HepG2 (cell line): Measurements from ENCODE around the gene DUSP5. TPM values are rescaled to one million over a fixed set of nuclear protein-coding genes. Genes with fewer than 3 reads are reported as not detected.

Experiments
- ATAC-seq: fragments of 200-7000 bp; cut with Tn5 transposase; 3 replicates; pipeline ENCODE4 v1.9.1; 2020; ENCODE audit warnings: mild to moderate bottlenecking, moderate library complexity
- BruUV-seq: library from RNA; stranded (reverse); fragments of 400-500 nt; replicated peaks from 2 replicates; lab custom pipeline; 2021; lab: Mats Ljungman, UMichigan
- CTCF ChIA-PET: fragments of 300-600 bp; formaldehyde crosslinking; extraction: SDS; loops from one replicate; lab custom pipeline; 2021; ENCODE audit warnings: low total read pairs, inconsistent platforms, low intra/inter-chr PET ratio; lab: Yijun Ruan, JAX
- POLR2A ChIA-PET: fragments of 350-600 bp; sonication (Branson Sonifier 250); formaldehyde crosslinking; loops from one replicate; lab custom pipeline; 2020; ENCODE audit warnings: antibody characterized with exemption, inconsistent platforms; lab: Yijun Ruan, JAX
- DNase-seq: peaks from one replicate; pipeline ENCODE4 v3.0.0-alpha.2; 2015; ENCODE audit warnings: low spot score
- FAIRE-seq: peaks from 3 replicates; lab custom pipeline; 2011; peaks lifted over from hg19 to GRCh38; lab: Jason Lieb, UNC
- H2AFZ ChIP-seq: one replicate; pipeline ENCODE4 v1.6.1; 2011; ENCODE audit warnings: low read length, inconsistent platforms
- H3K27ac ChIP-seq: fragments of 300-600 bp; 3 replicates; pipeline ENCODE4 v1.8.0; 2011; ENCODE audit warnings: mixed run types, mild to moderate bottlenecking, mixed read lengths, low read length, inconsistent platforms; ENCODE audit not compliant: insufficient read depth; ENCODE audit errors: extremely low read length
- H3K27me3 ChIP-seq, 2 experiments: fragments of 200-600 bp in 1 of 2; 2 replicates in 1 of 2; 3 replicates in 1 of 2; pipeline versions ENCODE4 v1.6.0 to v1.8.0; 2011; ENCODE audit warnings: low read length in 2 of 2, mild to moderate bottlenecking in 2 of 2, moderate library complexity in 2 of 2, inconsistent platforms in 1 of 2; ENCODE audit not compliant: insufficient read depth in 2 of 2, control insufficient read depth in 1 of 2
- H3K36me3 ChIP-seq, 2 experiments: fragments of 200-600 bp in 1 of 2; replicated peaks in 1 of 2; 2 replicates in 1 of 2; 3 replicates in 1 of 2; pipeline versions ENCODE4 v1.5.1 to v1.8.0; 2011; ENCODE audit warnings: low read length in 2 of 2, inconsistent platforms in 1 of 2; ENCODE audit not compliant: insufficient read depth in 2 of 2, control insufficient read depth in 1 of 2
- H3K4me1 ChIP-seq: 2 replicates; pipeline ENCODE4 v1.5.1; 2012; ENCODE audit warnings: low read length, inconsistent platforms; ENCODE audit not compliant: insufficient read depth
- H3K4me2 ChIP-seq: 2 replicates; pipeline ENCODE4 v1.6.0; 2011; ENCODE audit warnings: low read depth, low read length, inconsistent platforms
- H3K4me3 ChIP-seq, 3 experiments: fragments of 200-600 bp in 1 of 3; sonication (generic), shearing (Covaris generic) in 1 of 3; replicated peaks in 1 of 3; 2 replicates each; pipeline ENCODE4 v1.5.1; 2011 to 2016; ENCODE audit warnings: low read length in 3 of 3, inconsistent platforms in 2 of 3, low read depth in 2 of 3, mild to moderate bottlenecking in 2 of 3, control low read depth in 1 of 3, mixed read lengths in 1 of 3; ENCODE audit not compliant: insufficient read depth in 1 of 3
- H3K79me2 ChIP-seq: one replicate; pipeline ENCODE4 v1.6.1; 2011; ENCODE audit warnings: low read length, inconsistent platforms; ENCODE audit not compliant: insufficient read depth
- H3K9ac ChIP-seq: 2 replicates; pipeline ENCODE4 v1.6.0; 2011; ENCODE audit warnings: mild to moderate bottlenecking, low read depth, low read length, inconsistent platforms; ENCODE audit not compliant: insufficient read depth
- H3K9me3 ChIP-seq: 2 replicates; pipeline ENCODE4 v1.5.1; 2012; ENCODE audit warnings: mild to moderate bottlenecking, low read length
- H4K20me1 ChIP-seq: 2 replicates; pipeline ENCODE4 v1.6.0; 2011; ENCODE audit warnings: inconsistent platforms, mild to moderate bottlenecking, low read length, moderate library complexity; ENCODE audit not compliant: insufficient read depth
- BRCA1 ChIP-seq: sonication (generic); formaldehyde crosslinking; IDR thresholded peaks from 2 replicates; pipeline ENCODE4 v1.4.0; 2020; ENCODE audit warnings: missing genetic modification reagents
- GTF2F1 ChIP-seq: fragments of 150-350 bp; IDR thresholded peaks from 2 replicates; pipeline ENCODE4 v1.6.1; 2014; ENCODE audit warnings: low read length
- GZF1 ChIP-seq: sonication (generic); formaldehyde crosslinking; IDR thresholded peaks from 2 replicates; pipeline ENCODE4 v1.5.1; 2020; ENCODE audit warnings: mild to moderate bottlenecking, missing genetic modification reagents
- HNF4A ChIP-seq: sonication (generic); formaldehyde crosslinking; IDR thresholded peaks from 2 replicates; pipeline ENCODE4 v1.4.0; 2020; ENCODE audit warnings: missing genetic modification reagents
- HNRNPH1 ChIP-seq: fragments of 200-400 bp; formaldehyde crosslinking; optimal IDR thresholded peaks from 2 replicates; pipeline ENCODE3; 2017; ENCODE audit warnings: mild to moderate bottlenecking, low read depth, low read length
- HOXA3 ChIP-seq: sonication (generic); formaldehyde crosslinking; IDR thresholded peaks from 2 replicates; pipeline ENCODE4 v1.5.0; 2020; ENCODE audit warnings: missing genetic modification reagents
- RBM22 ChIP-seq: fragments of 200-400 bp; formaldehyde crosslinking; optimal IDR thresholded peaks from 2 replicates; pipeline ENCODE3; 2017; ENCODE audit warnings: mild to moderate bottlenecking, low read length, moderate library complexity
- RCOR2 ChIP-seq: IDR thresholded peaks from 2 replicates; pipeline ENCODE4 v1.6.1; 2016; ENCODE audit warnings: missing biosample characterization, missing genetic modification reagents
- SIX1 ChIP-seq: sonication (generic); formaldehyde crosslinking; IDR thresholded peaks from 2 replicates; pipeline ENCODE4 v1.4.0; 2020; ENCODE audit warnings: missing genetic modification reagents, borderline replicate concordance
- SIX4 ChIP-seq: sonication (generic); formaldehyde crosslinking; IDR thresholded peaks from 2 replicates; pipeline ENCODE4 v1.4.0; 2020; ENCODE audit warnings: missing genetic modification reagents
- TEAD3 ChIP-seq: optimal IDR thresholded peaks from 2 replicates; pipeline ENCODE3; 2016; ENCODE audit warnings: borderline replicate concordance
- TOE1 ChIP-seq: sonication (generic); formaldehyde crosslinking; IDR thresholded peaks from 2 replicates; pipeline ENCODE4 v1.4.0; 2020; ENCODE audit warnings: mild to moderate bottlenecking, missing genetic modification reagents
- ZKSCAN5 ChIP-seq: sonication (generic); formaldehyde crosslinking; IDR thresholded peaks from 2 replicates; pipeline ENCODE4 v1.5.1; 2020; ENCODE audit warnings: mild to moderate bottlenecking, missing genetic modification reagents
- ZNF143 ChIP-seq: sonication (generic); formaldehyde crosslinking; IDR thresholded peaks from 2 replicates; pipeline ENCODE4 v1.4.0; 2020; ENCODE audit warnings: missing genetic modification reagents
- ZNF598 ChIP-seq: sonication (generic); formaldehyde crosslinking; IDR thresholded peaks from 2 replicates; pipeline ENCODE4 v1.5.1; 2020; ENCODE audit warnings: mild to moderate bottlenecking, missing genetic modification reagents, borderline replicate concordance
- WGBS: methylation state at CpG from one replicate; pipeline ENCODE4 v1.1.6; 2017; ENCODE audit warnings: low lambda C conversion rate; 5-methylcytosine and 5-hydroxymethylcytosine counted together
- in situ Hi-C: cut with HindIII; loops from 2 replicates; pipeline ENCODE4 v1.10.0; 2017; ENCODE audit warnings: low pct_unique_long_range_greater_than_20kb; ENCODE audit not compliant: extremely low pct_ligation_motif_present
- intact Hi-C: fragments of 100-400 bp; cut with micrococcal nuclease; formaldehyde crosslinking; loops from one replicate; pipeline ENCODE4 v1.10.0; 2022; ENCODE audit not compliant: unreplicated experiment
- polyA plus RNA-seq, 8 experiments: library from polyadenylated mRNA; depleted of rRNA in 3 of 8; stranded (reverse) in 7 of 8; unstranded in 1 of 8; fragments of >200 nt; fragmentation: Illumina TruSeq in 4 of 8; extraction: Trizol in 4 of 8; gene quantifications; 2 replicates each; pipeline versions ENCODE4 v1.2.1 to v1.2.3, GENCODE V29; 2011 to 2016; ENCODE audit warnings: low read depth in 4 of 8, missing spikeins in 1 of 8, mixed read lengths in 1 of 8; ENCODE audit not compliant: insufficient read depth in 1 of 8
- total RNA-seq, 5 experiments: library from RNA; depleted of rRNA; stranded (reverse); fragments of >200 nt; fragmentation: Illumina TruSeq; extraction: Trizol; gene quantifications; 2 replicates each; pipeline ENCODE4 v1.2.3, GENCODE V29; 2016; ENCODE audit warnings: low read depth in 1 of 5
- TF ChIP-seq, protein P1 (sequence below): sonication (generic); formaldehyde crosslinking; IDR thresholded peaks from 2 replicates; pipeline ENCODE4 v1.4.0; 2020; ENCODE audit warnings: mild to moderate bottlenecking, missing genetic modification reagents
- TF ChIP-seq, protein P2 (sequence below): sonication (generic); formaldehyde crosslinking; IDR thresholded peaks from 2 replicates; pipeline ENCODE4 v1.9.0; 2022; ENCODE audit warnings: low read depth, missing genetic modification reagents
- TF ChIP-seq, protein P3 (sequence below): sonication (generic); formaldehyde crosslinking; IDR thresholded peaks from 2 replicates; pipeline ENCODE4 v1.4.0; 2020; ENCODE audit warnings: mild to moderate bottlenecking, missing genetic modification reagents
- TF ChIP-seq, protein P4 (sequence below): sonication (generic); IDR thresholded peaks from 2 replicates; pipeline ENCODE4 v1.6.1; 2016; ENCODE audit warnings: low read depth, borderline replicate concordance

Gene DUSP5
- total and polyA plus RNA-seq, 2 of the 13 experiments (the other 11 are each of a cell fraction or from before 2014, with no cell fraction given), result 1.4 to 3.7 TPM

DNA sequence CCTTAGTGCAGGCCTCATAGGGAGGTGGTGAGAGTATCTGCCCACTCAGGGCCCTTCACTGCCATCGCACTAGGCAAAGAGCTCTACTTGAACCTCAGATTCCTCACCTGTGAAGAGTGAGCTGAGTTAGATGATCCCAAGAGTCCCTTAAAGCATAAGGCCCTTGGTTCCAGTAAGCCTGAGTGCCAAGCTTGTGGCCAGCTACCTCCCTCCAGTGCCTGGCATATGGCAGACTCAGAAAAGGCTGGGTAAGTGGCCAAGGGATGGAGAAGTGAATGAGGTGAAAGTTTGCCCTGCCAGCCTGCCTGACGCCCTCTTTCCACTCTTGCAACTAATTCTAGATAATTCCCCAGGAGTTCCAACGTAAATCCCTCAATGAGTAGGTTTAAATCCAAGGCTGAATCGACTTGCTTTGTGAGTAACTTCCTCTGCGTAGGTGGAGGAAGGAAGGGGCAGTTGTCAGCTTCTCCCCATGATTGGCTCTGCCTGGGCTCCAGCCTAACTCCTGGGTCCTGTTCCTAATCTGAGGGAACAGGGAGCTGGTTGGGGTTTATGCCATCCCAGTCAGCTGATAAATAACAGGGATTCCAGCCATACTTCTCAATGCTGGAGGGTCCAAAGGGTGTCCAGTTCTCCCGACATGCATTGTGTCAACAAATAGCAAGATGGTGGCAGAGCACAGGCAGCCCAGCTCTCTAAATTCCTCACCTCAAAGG lies 14.2 kb downstream of the DUSP5 start:
- no peaks in the 10 kb centered on the region for H3K79me2 ChIP-seq
- intact Hi-C loops, result no loop called here
- no peak overlapping the region for H3K27ac ChIP-seq
- no peak overlapping the region for H3K4me3 ChIP-seq
- H3K9ac ChIP-seq, result no peak overlapping the region
- H3K4me1 ChIP-seq, result peaks cover 15% of the 10 kb centered on the region
- H3K36me3 ChIP-seq, result peaks cover 0 to 1% of the 10 kb centered on the region in 2 experiments; a peak in 1 of 5 replicates
- in situ Hi-C loops, result no loop called here
- H3K27me3 ChIP-seq, result no peaks in the 10 kb centered on the region
- no peaks in the 10 kb centered on the region for H3K9me3 ChIP-seq
- H4K20me1 ChIP-seq, result no peaks in the 10 kb centered on the region
- no peak overlapping the region for H2AFZ ChIP-seq
- peak; percentile 81 for ATAC-seq
- no peak for FAIRE-seq
- POLR2A ChIA-PET, result interaction anchor here (0.9 kb wide), 1 partner anchor 11 kb away, joined by 3 read pairs; no protein-coding TSS in a partner anchor
- peak; percentile 67 for DNase-seq
- H3K4me2 ChIP-seq, result peak overlapping the region; percentile 34
- 53% methylated on average over 5 of the region's 6 CpGs for WGBS
- CTCF ChIA-PET, result no interaction called here
- BruUV-seq, result no TSS peak
- TF ChIP-seq SIX1 (CRISPR knock-in tag) (no peak), ZNF598 (no peak), SIX4 (no peak), TOE1 (CRISPR knock-in tag) (no peak), GZF1 (no peak), ZNF143 (CRISPR knock-in tag) (peak; percentile 69), HOXA3 (CRISPR knock-in tag) (0 out of 2 replicates have a peak, but pooled peaks have one; percentile 21), GTF2F1 (no peak), HNF4A (CRISPR knock-in tag) (peak; percentile 62), RCOR2 (CRISPR knock-in tag) (no peak), RBM22 (no peak), BRCA1 (CRISPR knock-in tag) (no peak), HNRNPH1 (no peak), ZKSCAN5 (no peak), TEAD3 (CRISPR knock-in tag) (peak; percentile 91)
- TF ChIP-seq, protein P1, sequence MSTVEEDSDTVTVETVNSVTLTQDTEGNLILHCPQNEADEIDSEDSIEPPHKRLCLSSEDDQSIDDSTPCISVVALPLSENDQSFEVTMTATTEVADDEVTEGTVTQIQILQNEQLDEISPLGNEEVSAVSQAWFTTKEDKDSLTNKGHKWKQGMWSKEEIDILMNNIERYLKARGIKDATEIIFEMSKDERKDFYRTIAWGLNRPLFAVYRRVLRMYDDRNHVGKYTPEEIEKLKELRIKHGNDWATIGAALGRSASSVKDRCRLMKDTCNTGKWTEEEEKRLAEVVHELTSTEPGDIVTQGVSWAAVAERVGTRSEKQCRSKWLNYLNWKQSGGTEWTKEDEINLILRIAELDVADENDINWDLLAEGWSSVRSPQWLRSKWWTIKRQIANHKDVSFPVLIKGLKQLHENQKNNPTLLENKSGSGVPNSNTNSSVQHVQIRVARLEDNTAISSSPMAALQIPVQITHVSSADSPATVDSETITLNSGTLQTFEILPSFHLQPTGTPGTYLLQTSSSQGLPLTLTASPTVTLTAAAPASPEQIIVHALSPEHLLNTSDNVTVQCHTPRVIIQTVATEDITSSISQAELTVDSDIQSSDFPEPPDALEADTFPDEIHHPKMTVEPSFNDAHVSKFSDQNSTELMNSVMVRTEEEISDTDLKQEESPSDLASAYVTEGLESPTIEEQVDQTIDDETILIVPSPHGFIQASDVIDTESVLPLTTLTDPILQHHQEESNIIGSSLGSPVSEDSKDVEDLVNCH (CRISPR knock-in tag), result no peak
- TF ChIP-seq, protein P2, sequence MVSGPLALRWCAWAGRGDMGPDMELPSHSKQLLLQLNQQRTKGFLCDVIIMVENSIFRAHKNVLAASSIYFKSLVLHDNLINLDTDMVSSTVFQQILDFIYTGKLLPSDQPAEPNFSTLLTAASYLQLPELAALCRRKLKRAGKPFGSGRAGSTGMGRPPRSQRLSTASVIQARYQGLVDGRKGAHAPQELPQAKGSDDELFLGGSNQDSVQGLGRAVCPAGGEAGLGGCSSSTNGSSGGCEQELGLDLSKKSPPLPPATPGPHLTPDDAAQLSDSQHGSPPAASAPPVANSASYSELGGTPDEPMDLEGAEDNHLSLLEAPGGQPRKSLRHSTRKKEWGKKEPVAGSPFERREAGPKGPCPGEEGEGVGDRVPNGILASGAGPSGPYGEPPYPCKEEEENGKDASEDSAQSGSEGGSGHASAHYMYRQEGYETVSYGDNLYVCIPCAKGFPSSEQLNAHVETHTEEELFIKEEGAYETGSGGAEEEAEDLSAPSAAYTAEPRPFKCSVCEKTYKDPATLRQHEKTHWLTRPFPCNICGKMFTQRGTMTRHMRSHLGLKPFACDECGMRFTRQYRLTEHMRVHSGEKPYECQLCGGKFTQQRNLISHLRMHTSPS (CRISPR knock-in tag), result no peak
- TF ChIP-seq, protein P3, sequence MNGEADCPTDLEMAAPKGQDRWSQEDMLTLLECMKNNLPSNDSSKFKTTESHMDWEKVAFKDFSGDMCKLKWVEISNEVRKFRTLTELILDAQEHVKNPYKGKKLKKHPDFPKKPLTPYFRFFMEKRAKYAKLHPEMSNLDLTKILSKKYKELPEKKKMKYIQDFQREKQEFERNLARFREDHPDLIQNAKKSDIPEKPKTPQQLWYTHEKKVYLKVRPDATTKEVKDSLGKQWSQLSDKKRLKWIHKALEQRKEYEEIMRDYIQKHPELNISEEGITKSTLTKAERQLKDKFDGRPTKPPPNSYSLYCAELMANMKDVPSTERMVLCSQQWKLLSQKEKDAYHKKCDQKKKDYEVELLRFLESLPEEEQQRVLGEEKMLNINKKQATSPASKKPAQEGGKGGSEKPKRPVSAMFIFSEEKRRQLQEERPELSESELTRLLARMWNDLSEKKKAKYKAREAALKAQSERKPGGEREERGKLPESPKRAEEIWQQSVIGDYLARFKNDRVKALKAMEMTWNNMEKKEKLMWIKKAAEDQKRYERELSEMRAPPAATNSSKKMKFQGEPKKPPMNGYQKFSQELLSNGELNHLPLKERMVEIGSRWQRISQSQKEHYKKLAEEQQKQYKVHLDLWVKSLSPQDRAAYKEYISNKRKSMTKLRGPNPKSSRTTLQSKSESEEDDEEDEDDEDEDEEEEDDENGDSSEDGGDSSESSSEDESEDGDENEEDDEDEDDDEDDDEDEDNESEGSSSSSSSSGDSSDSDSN (CRISPR knock-in tag), result no peak
- TF ChIP-seq, protein P4, sequence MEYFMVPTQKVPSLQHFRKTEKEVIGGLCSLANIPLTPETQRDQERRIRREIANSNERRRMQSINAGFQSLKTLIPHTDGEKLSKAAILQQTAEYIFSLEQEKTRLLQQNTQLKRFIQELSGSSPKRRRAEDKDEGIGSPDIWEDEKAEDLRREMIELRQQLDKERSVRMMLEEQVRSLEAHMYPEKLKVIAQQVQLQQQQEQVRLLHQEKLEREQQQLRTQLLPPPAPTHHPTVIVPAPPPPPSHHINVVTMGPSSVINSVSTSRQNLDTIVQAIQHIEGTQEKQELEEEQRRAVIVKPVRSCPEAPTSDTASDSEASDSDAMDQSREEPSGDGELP, result peak; percentile 89
